Suprapubic skin (tissue), 3 donors: ENCODE results near the gene LGALS3BP.

Experiments
- POLR2AphosphoS5 ChIP-seq, 3 donors: sonication (generic); formaldehyde crosslinking; IDR thresholded peaks; one replicate each; pipeline ENCODE4 v1.6.1; 2017; ENCODE audit warnings: antibody characterized with exemption in 3 of 3
- TF ChIP-seq, protein P1 (sequence below), 2 donors: fragments of 200-600 bp in 1 of 2; fragments of 450-650 bp in 1 of 2; sonication (generic) in 1 of 2; IDR thresholded peaks; one replicate each; pipeline ENCODE4 v1.5.1; 2016 to 2019; ENCODE audit warnings: antibody characterized with exemption in 2 of 2, mild to moderate bottlenecking in 1 of 2, moderate library complexity in 1 of 2

- TF ChIP-seq, protein P1, sequence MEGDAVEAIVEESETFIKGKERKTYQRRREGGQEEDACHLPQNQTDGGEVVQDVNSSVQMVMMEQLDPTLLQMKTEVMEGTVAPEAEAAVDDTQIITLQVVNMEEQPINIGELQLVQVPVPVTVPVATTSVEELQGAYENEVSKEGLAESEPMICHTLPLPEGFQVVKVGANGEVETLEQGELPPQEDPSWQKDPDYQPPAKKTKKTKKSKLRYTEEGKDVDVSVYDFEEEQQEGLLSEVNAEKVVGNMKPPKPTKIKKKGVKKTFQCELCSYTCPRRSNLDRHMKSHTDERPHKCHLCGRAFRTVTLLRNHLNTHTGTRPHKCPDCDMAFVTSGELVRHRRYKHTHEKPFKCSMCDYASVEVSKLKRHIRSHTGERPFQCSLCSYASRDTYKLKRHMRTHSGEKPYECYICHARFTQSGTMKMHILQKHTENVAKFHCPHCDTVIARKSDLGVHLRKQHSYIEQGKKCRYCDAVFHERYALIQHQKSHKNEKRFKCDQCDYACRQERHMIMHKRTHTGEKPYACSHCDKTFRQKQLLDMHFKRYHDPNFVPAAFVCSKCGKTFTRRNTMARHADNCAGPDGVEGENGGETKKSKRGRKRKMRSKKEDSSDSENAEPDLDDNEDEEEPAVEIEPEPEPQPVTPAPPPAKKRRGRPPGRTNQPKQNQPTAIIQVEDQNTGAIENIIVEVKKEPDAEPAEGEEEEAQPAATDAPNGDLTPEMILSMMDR (IDR thresholded peaks at IDR 0.05): no peak
- no peak for TF ChIP-seq POLR2AphosphoS5 (IDR thresholded peaks at IDR 0.05)
Observed at GRCh38 chr17:78995761-78996451, 16.2 kb upstream of the LGALS3BP start.
